HepG2 (cell line): ENCODE results near the gene CDH22. TPM values are rescaled to one million over a fixed set of nuclear protein-coding genes. Genes with fewer than 3 reads are reported as not detected.
A peak's percentile ranks its signal among the peaks of the same experiment; 100 is the strongest.

ENCODE experiments used
- ARID5B ChIP-seq: IDR thresholded peaks from 2 replicates; pipeline ENCODE4 v1.4.0; 2020; ENCODE audit warnings: mild to moderate bottlenecking, missing genetic modification reagents
- ARNT2 ChIP-seq: sonication (generic); formaldehyde crosslinking; IDR thresholded peaks from 2 replicates; pipeline ENCODE4 v1.8.0; 2022; ENCODE audit warnings: mild to moderate bottlenecking, low read depth, missing genetic modification reagents, moderate library complexity
- CC2D1A ChIP-seq: sonication (generic); formaldehyde crosslinking; IDR thresholded peaks from 2 replicates; pipeline ENCODE4 v1.8.1; 2023; ENCODE audit warnings: mild to moderate bottlenecking, missing genetic modification reagents
- ELF1 ChIP-seq: sonication (generic); formaldehyde crosslinking; IDR thresholded peaks from 2 replicates; pipeline ENCODE4 v1.4.0; 2020; ENCODE audit warnings: missing genetic modification reagents
- KDM3A ChIP-seq: IDR thresholded peaks from 2 replicates; pipeline ENCODE4 v1.6.1; 2018; ENCODE audit warnings: low read depth, missing compliant biosample characterization
- KLF6 ChIP-seq: IDR thresholded peaks from 2 replicates; pipeline ENCODE4 v1.8.0; 2016; ENCODE audit warnings: missing biosample characterization, missing genetic modification reagents
- NAIF1 ChIP-seq: sonication (generic); formaldehyde crosslinking; IDR thresholded peaks from 2 replicates; pipeline ENCODE4 v1.5.0; 2020; ENCODE audit warnings: mild to moderate bottlenecking, missing genetic modification reagents, borderline replicate concordance
- NFE2L2 ChIP-seq: fragments of 150-350 bp; IDR thresholded peaks from 2 replicates; pipeline ENCODE4 v1.6.1; 2014; ENCODE audit warnings: low read length
- NR0B2 ChIP-seq: sonication (generic); formaldehyde crosslinking; IDR thresholded peaks from 2 replicates; pipeline ENCODE4 v1.4.0; 2020; ENCODE audit warnings: mild to moderate bottlenecking, missing genetic modification reagents
- RBFOX2 ChIP-seq: fragments of 200-400 bp; formaldehyde crosslinking; IDR thresholded peaks from 2 replicates; pipeline ENCODE4 v1.6.1; 2017; ENCODE audit warnings: low read depth, mild to moderate bottlenecking, low read length
- REST ChIP-seq, 2 experiments: IDR thresholded peaks; 2 replicates each; pipeline ENCODE4 v1.6.1; 2011 to 2012; ENCODE audit warnings: low read length in 2 of 2, borderline replicate concordance in 1 of 2, low read depth in 1 of 2, mild to moderate bottlenecking in 1 of 2, moderate library complexity in 1 of 2
- SIX1 ChIP-seq: sonication (generic); formaldehyde crosslinking; IDR thresholded peaks from 2 replicates; pipeline ENCODE4 v1.4.0; 2020; ENCODE audit warnings: missing genetic modification reagents, borderline replicate concordance
- SRF ChIP-seq: IDR thresholded peaks from 2 replicates; pipeline ENCODE4 v1.6.1; 2011; ENCODE audit warnings: mild to moderate bottlenecking, low read depth, low read length, moderate library complexity
- TEF ChIP-seq: sonication (generic); formaldehyde crosslinking; IDR thresholded peaks from 2 replicates; pipeline ENCODE4 v1.5.0; 2020; ENCODE audit warnings: missing genetic modification reagents
- TSC22D2 ChIP-seq: sonication (generic); formaldehyde crosslinking; IDR thresholded peaks from 2 replicates; pipeline ENCODE4 v1.5.1; 2020; ENCODE audit warnings: missing genetic modification reagents, mild to moderate bottlenecking, borderline replicate concordance
- UBTF ChIP-seq: sonication (generic); formaldehyde crosslinking; IDR thresholded peaks from 2 replicates; pipeline ENCODE4 v1.4.0; 2020; ENCODE audit warnings: mild to moderate bottlenecking, missing genetic modification reagents
- ZFP36L2 ChIP-seq: sonication (generic); formaldehyde crosslinking; IDR thresholded peaks from 2 replicates; pipeline ENCODE4 v1.4.0; 2020; ENCODE audit warnings: missing genetic modification reagents
- ZFP41 ChIP-seq: sonication (generic); formaldehyde crosslinking; IDR thresholded peaks from 2 replicates; pipeline ENCODE4 v1.4.0; 2020; ENCODE audit warnings: mild to moderate bottlenecking, missing genetic modification reagents, borderline replicate concordance
- ZNF614 ChIP-seq: IDR thresholded peaks from 2 replicates; pipeline ENCODE4 v1.6.1; 2018; ENCODE audit warnings: missing biosample characterization, missing genetic modification reagents, inconsistent platforms, borderline replicate concordance
- ZNF83 ChIP-seq: sonication (generic); formaldehyde crosslinking; IDR thresholded peaks from 2 replicates; pipeline ENCODE4 v1.4.0; 2020; ENCODE audit warnings: missing genetic modification reagents, mild to moderate bottlenecking, borderline replicate concordance
- polyA plus RNA-seq, 8 experiments: library from polyadenylated mRNA; depleted of rRNA in 3 of 8; stranded (reverse) in 7 of 8; unstranded in 1 of 8; fragments of >200 nt; fragmentation: Illumina TruSeq in 4 of 8; extraction: Trizol in 4 of 8; gene quantifications; 2 replicates each; pipeline versions ENCODE4 v1.2.1 to v1.2.3, GENCODE V29; 2011 to 2016; ENCODE audit warnings: low read depth in 4 of 8, missing spikeins in 1 of 8, mixed read lengths in 1 of 8; ENCODE audit not compliant: insufficient read depth in 1 of 8
- total RNA-seq, 5 experiments: library from RNA; depleted of rRNA; stranded (reverse); fragments of >200 nt; fragmentation: Illumina TruSeq; extraction: Trizol; gene quantifications; 2 replicates each; pipeline ENCODE4 v1.2.3, GENCODE V29; 2016; ENCODE audit warnings: low read depth in 1 of 5

CDH22 gene
- total and polyA plus RNA-seq, 2 of the 13 experiments (the other 11 are each of a cell fraction or from before 2014, with no cell fraction given) = not detected

- TF ChIP-seq REST (IDR thresholded peaks at IDR 0.05; ENCODE audit: borderline replicate concordance in 1 of 2, low read depth in 1 of 2, low read length in 2 of 2) (no peak), KLF6 (CRISPR knock-in tag) (no peak), CC2D1A (CRISPR knock-in tag) (no peak), SRF (no peak), NR0B2 (CRISPR knock-in tag) (no peak), KDM3A (CRISPR knock-in tag) (peak; percentile 51; the same call in 1 of the 2 replicates), NFE2L2 (no peak), ARNT2 (CRISPR knock-in tag) (no peak), ZNF83 (CRISPR knock-in tag) (no peak), NAIF1 (CRISPR knock-in tag) (no peak), ARID5B (0 out of 2 replicates have a peak, but pooled peaks have one; percentile 17), TSC22D2 (CRISPR knock-in tag) (peak; percentile 71; the same call in 1 of the 2 replicates), SIX1 (CRISPR knock-in tag) (no peak), RBFOX2 (no peak), UBTF (CRISPR knock-in tag) (0 out of 2 replicates have a peak, but pooled peaks have one; percentile 21), TEF (CRISPR knock-in tag) (no peak), ZNF614 (CRISPR knock-in tag) (no peak), ZFP36L2 (CRISPR knock-in tag) (no peak), ELF1 (CRISPR knock-in tag) (no peak), ZFP41 (CRISPR knock-in tag) (no peak)
These were observed 175.6 kb downstream of the CDH22 start (continued) for GRCh38 chr20:46132705-46133120.
